Chondrocyte (in vitro differentiated cells): ENCODE data around the gene AIRE. TPM values are rescaled to one million over a fixed set of nuclear protein-coding genes. Genes with fewer than 3 reads are reported as not detected.

Source experiments
- DNase-seq: peaks from one replicate; pipeline ENCODE4 v3.0.0; 2021; ENCODE audit warnings: mixed read lengths, low spot score
- H3K27ac Mint-ChIP-seq: one replicate; pipeline ENCODE4 v1.8.0; 2021; ENCODE audit warnings: mild to moderate bottlenecking, moderate library complexity, mixed read lengths; ENCODE audit not compliant: unreplicated experiment
- H3K27me3 Mint-ChIP-seq: 2 replicates; pipeline ENCODE4 v1.8.0; 2021; ENCODE audit warnings: low read depth, mixed read lengths
- H3K36me3 Mint-ChIP-seq: 2 replicates; pipeline ENCODE4 v1.8.0; 2021; ENCODE audit warnings: low read depth, mixed read lengths
- H3K4me1 Mint-ChIP-seq: 2 replicates; pipeline ENCODE4 v1.8.0; 2021; ENCODE audit warnings: low read depth, mild to moderate bottlenecking, mixed read lengths
- H3K4me3 Mint-ChIP-seq: one replicate; pipeline ENCODE4 v1.8.0; 2021; ENCODE audit warnings: mild to moderate bottlenecking, moderate library complexity, mixed read lengths; ENCODE audit not compliant: unreplicated experiment
- H3K9me3 Mint-ChIP-seq: 2 replicates; pipeline ENCODE4 v1.8.0; 2021; ENCODE audit warnings: low read depth, mixed read lengths
- CTCF ChIP-seq: fragments of 200-600 bp; sonication (generic); IDR thresholded peaks from 2 replicates; pipeline ENCODE4 v1.5.0; 2021; ENCODE audit warnings: antibody characterized with exemption, mild to moderate bottlenecking, moderate library complexity
- total RNA-seq: library from RNA; stranded (reverse); gene quantifications from 3 replicates; pipeline ENCODE4 v1.2.1, GENCODE V29; 2021

The AIRE gene
- total RNA-seq, 1 donor from 2014 or later = not detected

DNA sequence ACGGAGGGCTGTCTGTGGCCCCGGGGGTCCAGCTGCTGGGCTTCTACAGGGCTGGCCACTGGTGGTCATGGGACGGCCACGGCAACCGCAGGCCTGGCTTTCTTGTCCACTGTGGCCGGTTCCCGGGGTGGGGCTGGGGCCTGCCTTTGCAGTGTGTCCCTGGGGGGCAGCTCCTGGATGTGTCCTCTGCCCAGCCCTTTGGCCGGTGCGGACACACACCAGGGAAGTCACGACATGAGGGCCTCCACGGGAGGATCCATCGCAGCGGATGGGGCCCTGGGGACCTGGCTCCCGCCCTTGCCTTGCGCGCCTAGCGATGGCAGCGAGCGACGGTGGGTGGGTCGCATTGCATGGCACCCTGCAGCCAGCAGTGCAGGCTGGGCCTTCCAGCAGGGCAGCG is 32.2 kb downstream of the AIRE start:
- peaks cover 5% of the 10 kb centered on the region for H3K36me3 Mint-ChIP-seq
- H3K27ac Mint-ChIP-seq = no peak overlapping the region
- H3K4me1 Mint-ChIP-seq = no peaks in the 10 kb centered on the region
- no peak for TF ChIP-seq CTCF
- no peaks in the 10 kb centered on the region for H3K9me3 Mint-ChIP-seq
- DNase-seq = no peak
- no peak overlapping the region for H3K4me3 Mint-ChIP-seq
- H3K27me3 Mint-ChIP-seq = no peaks in the 10 kb centered on the region

GRCh38 chr21:44318489-44319285 is 33.0 kb downstream of the AIRE start:
- TF ChIP-seq CTCF = no peak
- Mint-ChIP-seq H3K36me3 (peaks cover 7% of the 10 kb centered on the region), H3K4me3 (no peak overlapping the region), H3K27ac (no peak overlapping the region), H3K4me1 (no peaks in the 10 kb centered on the region), H3K9me3 (no peaks in the 10 kb centered on the region), H3K27me3 (no peaks in the 10 kb centered on the region)
- DNase-seq = no peak

- H3K27me3 Mint-ChIP-seq = no peaks in the 10 kb centered on the region
- no peak overlapping the region for H3K27ac Mint-ChIP-seq
- no peaks in the 10 kb centered on the region for H3K4me1 Mint-ChIP-seq
- no peaks in the 10 kb centered on the region for H3K9me3 Mint-ChIP-seq
- no peak overlapping the region for H3K4me3 Mint-ChIP-seq
- no peak for DNase-seq
- H3K36me3 Mint-ChIP-seq = peaks cover 7% of the 10 kb centered on the region
- no peak for TF ChIP-seq CTCF
Observed at GRCh38 chr21:44319407-44320065, 33.9 kb downstream of the AIRE start.

DNA sequence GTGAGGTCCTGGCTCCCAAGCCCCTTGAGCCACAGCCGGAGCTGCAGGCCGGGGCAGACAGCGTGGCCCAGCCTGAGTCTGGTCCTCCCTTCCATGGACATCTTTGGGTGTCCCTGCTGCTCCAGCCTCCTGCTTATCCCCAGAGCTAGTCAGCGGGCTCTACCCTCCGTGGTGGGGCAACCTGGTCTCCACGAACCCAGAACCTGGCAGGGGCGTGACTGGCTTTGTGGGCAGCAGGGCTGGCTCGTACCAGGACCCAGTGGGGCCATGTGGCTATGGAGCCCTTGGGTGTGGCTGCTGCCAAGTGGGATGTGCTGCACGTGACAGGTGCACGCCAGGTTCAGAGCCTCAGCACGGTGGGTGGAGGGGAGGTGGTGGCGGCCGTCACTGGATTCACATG is 35.2 kb downstream of the AIRE start:
- no peak for TF ChIP-seq CTCF
- Mint-ChIP-seq H3K4me3 (no peak overlapping the region), H3K27me3 (no peaks in the 10 kb centered on the region), H3K9me3 (no peaks in the 10 kb centered on the region), H3K27ac (no peak overlapping the region), H3K36me3 (peaks cover 7% of the 10 kb centered on the region), H3K4me1 (no peaks in the 10 kb centered on the region)
- no peak for DNase-seq

DNA sequence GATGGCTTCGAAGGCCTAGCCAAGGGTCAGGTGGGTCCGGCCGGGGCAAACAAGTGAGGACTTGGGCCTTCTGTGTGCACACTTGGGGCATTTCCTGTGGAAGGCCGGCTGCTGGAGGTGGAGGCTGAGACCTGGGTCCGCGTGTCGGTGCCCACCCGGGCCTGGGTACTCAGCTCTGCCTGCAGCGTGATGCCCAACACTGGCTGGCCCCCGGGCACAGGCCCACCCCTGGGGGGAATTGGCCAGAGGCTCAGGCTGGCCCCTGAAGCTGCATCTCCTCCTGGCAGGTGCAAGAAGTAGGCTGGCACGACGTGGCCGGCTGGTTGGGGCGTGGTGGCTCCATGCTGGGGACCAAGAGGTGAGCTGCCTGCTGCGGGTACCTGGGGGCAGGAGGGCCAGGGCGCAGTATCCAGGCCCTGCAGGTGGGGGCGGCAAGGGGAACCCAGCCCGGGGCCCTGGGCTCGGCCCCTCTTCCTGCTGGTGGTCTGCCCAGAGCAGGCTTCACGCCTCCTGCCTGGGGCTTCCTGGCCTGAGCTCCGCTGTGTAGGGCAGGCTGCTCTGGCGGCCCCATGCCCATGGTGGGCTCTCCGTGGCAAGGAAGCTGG is 36.3 kb downstream of the AIRE start:
- no peak overlapping the region for H3K4me3 Mint-ChIP-seq
- H3K27me3 Mint-ChIP-seq = no peaks in the 10 kb centered on the region

More for the DNA sequence above, 36.3 kb downstream of the AIRE start:
- H3K4me1 Mint-ChIP-seq = no peaks in the 10 kb centered on the region
- H3K9me3 Mint-ChIP-seq = no peaks in the 10 kb centered on the region
- H3K36me3 Mint-ChIP-seq = peaks cover 6% of the 10 kb centered on the region
- DNase-seq = no peak
- no peak for TF ChIP-seq CTCF
- no peak overlapping the region for H3K27ac Mint-ChIP-seq
